Choroid plexus epithelial cell (primary cell): ENCODE measurements around the gene RGS1.

Experiments used
- DNase-seq: peaks from one replicate; pipeline ENCODE4 v3.0.0-alpha.2; 2010; ENCODE audit warnings: low read depth
- H3K4me3 ChIP-seq: 2 replicates; pipeline ENCODE4 v1.5.1; 2011; ENCODE audit warnings: low read depth, mild to moderate bottlenecking, control low read depth, low read length, moderate library complexity
- TF ChIP-seq, protein P1 (sequence below): conservative IDR thresholded peaks from 2 replicates; pipeline ENCODE4 v1.5.1; 2011; ENCODE audit warnings: low read depth, mild to moderate bottlenecking, control low read depth, inconsistent platforms, low read length, moderate library complexity

Gene RGS1

DNA sequence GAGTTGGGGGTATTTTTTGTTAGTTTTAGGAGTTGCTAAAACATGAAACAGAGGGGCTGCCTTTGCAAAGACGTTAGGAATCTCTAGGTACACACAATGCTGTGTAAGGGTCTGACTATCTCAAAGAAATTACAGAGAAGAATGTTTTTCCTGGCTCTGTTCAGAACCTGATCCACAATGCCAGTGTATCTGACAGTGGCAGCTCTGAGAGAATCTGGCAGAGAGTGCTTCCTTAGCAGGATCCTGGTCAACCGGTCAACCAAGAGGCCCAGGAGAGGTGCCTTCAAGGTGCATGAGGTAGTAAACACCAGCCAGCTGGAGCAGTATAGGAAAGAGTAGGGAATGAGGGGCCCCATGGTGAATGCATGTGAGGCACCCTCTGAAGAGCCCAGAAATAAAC lies 40.9 kb upstream of the RGS1 start:
- H3K4me3 ChIP-seq, result no peak overlapping the region
- TF ChIP-seq, protein P1, sequence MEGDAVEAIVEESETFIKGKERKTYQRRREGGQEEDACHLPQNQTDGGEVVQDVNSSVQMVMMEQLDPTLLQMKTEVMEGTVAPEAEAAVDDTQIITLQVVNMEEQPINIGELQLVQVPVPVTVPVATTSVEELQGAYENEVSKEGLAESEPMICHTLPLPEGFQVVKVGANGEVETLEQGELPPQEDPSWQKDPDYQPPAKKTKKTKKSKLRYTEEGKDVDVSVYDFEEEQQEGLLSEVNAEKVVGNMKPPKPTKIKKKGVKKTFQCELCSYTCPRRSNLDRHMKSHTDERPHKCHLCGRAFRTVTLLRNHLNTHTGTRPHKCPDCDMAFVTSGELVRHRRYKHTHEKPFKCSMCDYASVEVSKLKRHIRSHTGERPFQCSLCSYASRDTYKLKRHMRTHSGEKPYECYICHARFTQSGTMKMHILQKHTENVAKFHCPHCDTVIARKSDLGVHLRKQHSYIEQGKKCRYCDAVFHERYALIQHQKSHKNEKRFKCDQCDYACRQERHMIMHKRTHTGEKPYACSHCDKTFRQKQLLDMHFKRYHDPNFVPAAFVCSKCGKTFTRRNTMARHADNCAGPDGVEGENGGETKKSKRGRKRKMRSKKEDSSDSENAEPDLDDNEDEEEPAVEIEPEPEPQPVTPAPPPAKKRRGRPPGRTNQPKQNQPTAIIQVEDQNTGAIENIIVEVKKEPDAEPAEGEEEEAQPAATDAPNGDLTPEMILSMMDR, result no peak
- DNase-seq, result no peak

DNA sequence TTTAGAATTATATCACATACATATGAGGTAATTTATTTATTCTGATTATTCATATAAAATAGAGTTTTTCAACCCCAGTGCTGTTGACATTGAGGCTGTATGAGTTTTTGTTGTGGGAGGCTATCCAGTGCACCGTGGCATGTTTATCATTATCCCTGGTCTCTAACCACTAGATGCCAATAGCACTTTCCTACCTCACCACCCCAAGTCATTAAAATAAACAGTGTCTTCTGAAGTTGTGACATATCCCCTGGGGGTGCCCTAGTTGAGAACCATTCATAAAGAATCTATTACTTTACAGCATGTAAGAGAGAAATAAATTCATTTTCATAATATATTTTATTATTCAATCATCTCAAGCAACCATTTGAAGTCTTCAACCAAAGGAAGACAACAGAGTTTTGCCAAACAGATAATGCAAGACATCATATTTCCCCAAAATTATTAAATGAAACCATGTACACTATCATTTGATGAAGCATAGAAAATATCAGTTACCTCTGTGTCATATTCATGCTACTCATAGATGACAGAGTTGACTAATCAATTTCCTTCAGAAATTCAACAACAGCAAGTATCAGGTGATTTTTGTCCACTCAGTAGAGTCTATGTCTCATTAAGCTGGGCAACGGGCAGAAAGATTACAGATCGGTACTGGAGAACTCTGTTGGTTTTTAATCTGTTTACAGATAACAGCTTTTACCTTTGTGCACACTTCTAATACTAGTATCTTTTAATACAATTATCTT lies 39.5 kb upstream of the RGS1 start:
- DNase-seq, result no peak
- TF ChIP-seq, protein P1, result no peak
- no peak overlapping the region for H3K4me3 ChIP-seq

DNA sequence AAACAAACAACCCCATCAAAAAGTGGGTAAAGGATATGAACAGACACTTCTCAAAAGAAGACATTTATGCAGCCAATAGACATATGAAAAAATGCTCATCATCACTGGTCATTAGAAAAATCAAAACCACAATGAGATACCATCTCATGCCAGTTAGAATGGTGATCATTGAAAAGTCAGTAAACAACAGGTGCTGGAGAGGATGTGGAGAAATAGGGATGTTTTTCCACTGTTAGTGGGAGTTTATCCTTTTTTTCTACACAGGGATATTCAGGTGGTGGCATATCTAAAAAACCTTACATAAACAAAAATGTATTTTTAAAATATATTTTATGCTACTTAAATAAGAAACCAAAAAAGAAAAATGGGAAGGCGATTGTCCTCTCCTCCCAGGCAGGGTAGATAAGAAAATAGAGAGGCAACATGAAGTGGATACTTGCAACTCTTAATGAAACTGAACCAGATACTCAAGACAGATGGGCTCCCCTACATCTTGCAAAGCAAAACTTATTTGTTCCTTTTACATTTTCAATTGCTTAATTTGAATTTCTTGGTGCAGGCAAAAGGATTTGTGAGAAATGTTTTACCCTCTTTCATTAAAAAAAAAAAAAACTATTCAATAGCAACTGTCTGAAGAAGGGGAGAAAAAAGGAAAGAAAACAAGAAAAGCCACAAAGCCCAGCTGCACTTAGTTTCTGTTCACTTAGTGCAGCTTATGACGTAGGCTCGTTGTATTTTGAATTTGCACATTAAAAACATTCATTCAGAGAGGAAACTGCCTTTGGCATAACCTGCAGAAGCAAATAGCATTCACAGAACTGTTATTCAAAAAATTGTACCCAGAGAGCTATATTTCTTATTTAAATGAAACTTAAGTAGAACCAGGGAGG lies 36.9 kb upstream of the RGS1 start:
- TF ChIP-seq, protein P1, result no peak
- H3K4me3 ChIP-seq, result no peak overlapping the region
- peak; percentile 49 for DNase-seq

DNA sequence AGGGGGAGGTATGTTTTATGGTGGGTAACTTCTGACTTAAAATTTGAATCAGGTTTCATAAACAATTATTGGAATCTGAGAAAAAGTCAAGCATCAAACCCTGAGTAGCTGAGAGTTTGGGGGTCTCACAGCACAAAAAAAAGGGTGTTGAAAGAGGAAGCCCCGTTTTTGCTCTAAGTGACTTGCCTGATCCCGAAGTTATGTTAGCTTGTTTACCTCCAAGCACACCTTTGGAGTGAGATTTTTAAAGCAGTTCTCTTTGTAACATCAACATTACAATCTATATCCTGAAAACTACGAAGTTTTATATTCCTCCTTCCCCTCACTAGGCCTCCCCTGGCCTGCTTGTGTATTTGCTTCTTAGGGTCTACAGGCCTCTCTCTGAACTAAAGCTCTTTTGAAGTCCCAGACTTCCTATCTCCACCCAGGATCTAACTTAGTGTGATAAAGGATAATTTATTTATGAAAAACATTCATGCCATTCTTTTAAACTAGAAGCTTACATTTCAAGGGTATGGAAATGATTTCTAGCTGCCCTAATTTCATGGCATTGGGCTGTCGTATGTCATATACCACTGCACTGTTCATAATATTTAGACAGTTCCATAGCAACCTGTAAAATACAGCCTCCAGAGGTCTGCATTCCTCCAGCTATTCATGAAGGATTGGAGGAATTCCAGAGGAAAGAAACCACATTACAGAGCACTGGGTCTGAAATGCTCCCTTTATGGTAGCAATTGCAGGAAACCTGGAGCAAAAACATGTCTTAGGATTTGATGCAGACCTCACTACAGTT lies 36.1 kb upstream of the RGS1 start:
- TF ChIP-seq, protein P1, result no peak
- H3K4me3 ChIP-seq, result no peak overlapping the region
- peak; percentile 97 for DNase-seq

DNA sequence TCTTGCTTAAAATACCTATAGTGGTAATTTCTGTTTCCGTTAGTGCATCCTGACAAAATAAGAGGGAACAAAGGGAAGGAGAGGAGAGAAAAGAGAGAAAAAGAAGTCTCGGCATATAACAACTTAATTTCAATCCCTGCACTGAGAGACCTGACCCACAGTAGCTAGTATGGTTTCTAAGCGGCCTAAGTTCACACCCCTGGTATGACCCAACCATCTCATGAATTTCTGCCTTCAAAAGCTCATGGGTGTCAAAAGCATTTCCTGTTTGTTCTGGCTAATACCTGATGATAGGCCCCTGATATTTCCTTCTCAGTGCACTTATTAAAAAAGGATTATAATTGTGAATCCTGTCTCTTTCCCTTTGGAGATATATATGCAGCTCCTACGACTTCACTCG lies 32.1 kb upstream of the RGS1 start:
- no peak for DNase-seq
- no peak overlapping the region for H3K4me3 ChIP-seq
- TF ChIP-seq, protein P1, result no peak

DNA sequence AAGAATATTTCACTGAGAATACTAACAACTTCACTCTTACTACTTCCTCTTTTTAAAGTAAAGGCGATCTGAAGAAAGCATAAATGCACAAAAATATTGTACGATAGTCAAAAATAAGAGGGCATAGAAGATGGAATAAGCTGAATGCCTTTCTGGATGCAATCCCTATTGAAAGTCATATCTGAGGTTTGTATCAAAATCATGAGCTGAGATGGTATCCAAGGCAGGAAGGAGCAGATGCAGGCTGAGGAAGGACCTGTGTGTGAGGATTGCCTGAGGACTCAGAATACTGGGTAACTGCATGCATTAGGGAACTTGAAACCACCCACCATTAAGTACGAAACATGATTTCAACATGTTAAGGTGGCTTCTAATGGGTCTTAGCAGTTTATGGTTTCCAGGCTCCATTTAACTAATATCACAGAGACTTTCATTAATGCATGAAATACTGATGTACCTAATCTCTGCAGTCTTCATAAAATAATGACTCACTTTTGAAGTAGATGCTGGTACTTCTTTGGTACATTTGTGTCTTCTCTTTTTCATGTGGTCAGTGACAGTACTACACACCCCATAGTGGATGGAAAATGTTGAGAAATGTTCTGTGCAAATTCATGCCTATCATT lies 29.6 kb upstream of the RGS1 start:
- peak; percentile 58 for DNase-seq
- TF ChIP-seq, protein P1, result peak; percentile 17

More for the DNA sequence above, 29.6 kb upstream of the RGS1 start:
- no peak overlapping the region for H3K4me3 ChIP-seq
